ENCODE measurements around the gene PDE6H.
A peak's percentile ranks its signal among the peaks of the same experiment; 100 is the strongest.

The PDE6H gene

GRCh38 chr12:14928931-14929330 lies 43.9 kb upstream of the PDE6H start:
- TF ChIP-seq ZNF70 (CRISPR knock-in tag; IDR thresholded peaks at IDR 0.05): no peak
- TF ChIP-seq, protein P1, sequence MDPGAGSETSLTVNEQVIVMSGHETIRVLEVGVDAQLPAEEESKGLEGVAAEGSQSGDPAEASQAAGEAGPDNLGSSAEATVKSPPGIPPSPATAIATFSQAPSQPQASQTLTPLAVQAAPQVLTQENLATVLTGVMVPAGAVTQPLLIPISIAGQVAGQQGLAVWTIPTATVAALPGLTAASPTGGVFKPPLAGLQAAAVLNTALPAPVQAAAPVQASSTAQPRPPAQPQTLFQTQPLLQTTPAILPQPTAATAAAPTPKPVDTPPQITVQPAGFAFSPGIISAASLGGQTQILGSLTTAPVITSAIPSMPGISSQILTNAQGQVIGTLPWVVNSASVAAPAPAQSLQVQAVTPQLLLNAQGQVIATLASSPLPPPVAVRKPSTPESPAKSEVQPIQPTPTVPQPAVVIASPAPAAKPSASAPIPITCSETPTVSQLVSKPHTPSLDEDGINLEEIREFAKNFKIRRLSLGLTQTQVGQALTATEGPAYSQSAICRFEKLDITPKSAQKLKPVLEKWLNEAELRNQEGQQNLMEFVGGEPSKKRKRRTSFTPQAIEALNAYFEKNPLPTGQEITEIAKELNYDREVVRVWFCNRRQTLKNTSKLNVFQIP (CRISPR knock-in tag; IDR thresholded peaks at IDR 0.05; ENCODE audit: borderline replicate concordance, low read depth): no peak
- TF ChIP-seq, protein P2, sequence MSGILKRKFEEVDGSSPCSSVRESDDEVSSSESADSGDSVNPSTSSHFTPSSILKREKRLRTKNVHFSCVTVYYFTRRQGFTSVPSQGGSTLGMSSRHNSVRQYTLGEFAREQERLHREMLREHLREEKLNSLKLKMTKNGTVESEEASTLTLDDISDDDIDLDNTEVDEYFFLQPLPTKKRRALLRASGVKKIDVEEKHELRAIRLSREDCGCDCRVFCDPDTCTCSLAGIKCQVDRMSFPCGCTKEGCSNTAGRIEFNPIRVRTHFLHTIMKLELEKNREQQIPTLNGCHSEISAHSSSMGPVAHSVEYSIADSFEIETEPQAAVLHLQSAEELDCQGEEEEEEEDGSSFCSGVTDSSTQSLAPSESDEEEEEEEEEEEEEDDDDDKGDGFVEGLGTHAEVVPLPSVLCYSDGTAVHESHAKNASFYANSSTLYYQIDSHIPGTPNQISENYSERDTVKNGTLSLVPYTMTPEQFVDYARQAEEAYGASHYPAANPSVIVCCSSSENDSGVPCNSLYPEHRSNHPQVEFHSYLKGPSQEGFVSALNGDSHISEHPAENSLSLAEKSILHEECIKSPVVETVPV (CRISPR knock-in tag; IDR thresholded peaks at IDR 0.05): no peak
- TF ChIP-seq GLIS3 (CRISPR knock-in tag; IDR thresholded peaks at IDR 0.05): peak; percentile 34; the same call in 1 of the 2 replicates
- TF ChIP-seq CREB5 (CRISPR knock-in tag; IDR thresholded peaks at IDR 0.05; ENCODE audit: low read depth): peak; percentile 22; the same call in 1 of the 2 replicates
- TF ChIP-seq ISL1 (CRISPR knock-in tag; IDR thresholded peaks at IDR 0.05): peak; percentile 90
- ATAC-seq: peak; percentile 89

DNA sequence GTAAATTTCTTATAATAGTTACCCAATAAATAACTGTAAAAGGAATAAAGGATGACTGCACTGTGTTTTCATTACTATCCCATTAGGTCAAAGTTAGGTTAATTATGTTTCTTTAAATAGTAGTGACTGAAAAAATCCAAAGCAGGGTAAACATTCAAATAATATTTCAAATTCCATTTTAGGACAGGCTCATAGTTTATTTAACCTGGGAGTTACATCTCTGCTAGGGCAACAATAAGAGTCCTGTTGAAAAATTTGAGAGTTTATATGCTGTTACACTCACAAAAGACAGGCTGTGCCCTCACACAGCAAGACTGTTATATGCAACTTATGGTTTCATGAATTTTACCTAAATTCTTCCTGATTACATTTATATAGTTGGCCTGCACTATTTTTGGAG lies 42.5 kb upstream of the PDE6H start:
- peak; percentile 58 for ATAC-seq

GRCh38 chr12:14931359-14931758 lies 41.5 kb upstream of the PDE6H start:
- ATAC-seq: no peak
- TF ChIP-seq BACH2 (CRISPR knock-in tag; IDR thresholded peaks at IDR 0.05; ENCODE audit: borderline replicate concordance) (no peak), ZNF70 (CRISPR knock-in tag; IDR thresholded peaks at IDR 0.05) (no peak), ZFP30 (CRISPR knock-in tag; IDR thresholded peaks at IDR 0.05) (no peak), TOX (CRISPR knock-in tag; IDR thresholded peaks at IDR 0.05; ENCODE audit: borderline replicate concordance) (no peak), PPARA (CRISPR knock-in tag; IDR thresholded peaks at IDR 0.05; ENCODE audit: borderline replicate concordance) (no peak), TCF4 (CRISPR knock-in tag; IDR thresholded peaks at IDR 0.05; ENCODE audit: borderline replicate concordance) (no peak), ZC3H10 (CRISPR knock-in tag; IDR thresholded peaks at IDR 0.05) (no peak), GLIS3 (CRISPR knock-in tag; IDR thresholded peaks at IDR 0.05) (no peak), CSDC2 (CRISPR knock-in tag; IDR thresholded peaks at IDR 0.05) (no peak), SNAI2 (CRISPR knock-in tag; IDR thresholded peaks at IDR 0.05) (no peak), ZNF8 (CRISPR knock-in tag; IDR thresholded peaks at IDR 0.05) (no peak)
- TF ChIP-seq, protein P3, sequence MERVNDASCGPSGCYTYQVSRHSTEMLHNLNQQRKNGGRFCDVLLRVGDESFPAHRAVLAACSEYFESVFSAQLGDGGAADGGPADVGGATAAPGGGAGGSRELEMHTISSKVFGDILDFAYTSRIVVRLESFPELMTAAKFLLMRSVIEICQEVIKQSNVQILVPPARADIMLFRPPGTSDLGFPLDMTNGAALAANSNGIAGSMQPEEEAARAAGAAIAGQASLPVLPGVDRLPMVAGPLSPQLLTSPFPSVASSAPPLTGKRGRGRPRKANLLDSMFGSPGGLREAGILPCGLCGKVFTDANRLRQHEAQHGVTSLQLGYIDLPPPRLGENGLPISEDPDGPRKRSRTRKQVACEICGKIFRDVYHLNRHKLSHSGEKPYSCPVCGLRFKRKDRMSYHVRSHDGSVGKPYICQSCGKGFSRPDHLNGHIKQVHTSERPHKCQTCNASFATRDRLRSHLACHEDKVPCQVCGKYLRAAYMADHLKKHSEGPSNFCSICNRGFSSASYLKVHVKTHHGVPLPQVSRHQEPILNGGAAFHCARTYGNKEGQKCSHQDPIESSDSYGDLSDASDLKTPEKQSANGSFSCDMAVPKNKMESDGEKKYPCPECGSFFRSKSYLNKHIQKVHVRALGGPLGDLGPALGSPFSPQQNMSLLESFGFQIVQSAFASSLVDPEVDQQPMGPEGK (CRISPR knock-in tag; IDR thresholded peaks at IDR 0.05; ENCODE audit: borderline replicate concordance): no peak
- TF ChIP-seq, protein P1 (CRISPR knock-in tag; IDR thresholded peaks at IDR 0.05; ENCODE audit: borderline replicate concordance, low read depth): no peak
- TF ChIP-seq, protein P4, sequence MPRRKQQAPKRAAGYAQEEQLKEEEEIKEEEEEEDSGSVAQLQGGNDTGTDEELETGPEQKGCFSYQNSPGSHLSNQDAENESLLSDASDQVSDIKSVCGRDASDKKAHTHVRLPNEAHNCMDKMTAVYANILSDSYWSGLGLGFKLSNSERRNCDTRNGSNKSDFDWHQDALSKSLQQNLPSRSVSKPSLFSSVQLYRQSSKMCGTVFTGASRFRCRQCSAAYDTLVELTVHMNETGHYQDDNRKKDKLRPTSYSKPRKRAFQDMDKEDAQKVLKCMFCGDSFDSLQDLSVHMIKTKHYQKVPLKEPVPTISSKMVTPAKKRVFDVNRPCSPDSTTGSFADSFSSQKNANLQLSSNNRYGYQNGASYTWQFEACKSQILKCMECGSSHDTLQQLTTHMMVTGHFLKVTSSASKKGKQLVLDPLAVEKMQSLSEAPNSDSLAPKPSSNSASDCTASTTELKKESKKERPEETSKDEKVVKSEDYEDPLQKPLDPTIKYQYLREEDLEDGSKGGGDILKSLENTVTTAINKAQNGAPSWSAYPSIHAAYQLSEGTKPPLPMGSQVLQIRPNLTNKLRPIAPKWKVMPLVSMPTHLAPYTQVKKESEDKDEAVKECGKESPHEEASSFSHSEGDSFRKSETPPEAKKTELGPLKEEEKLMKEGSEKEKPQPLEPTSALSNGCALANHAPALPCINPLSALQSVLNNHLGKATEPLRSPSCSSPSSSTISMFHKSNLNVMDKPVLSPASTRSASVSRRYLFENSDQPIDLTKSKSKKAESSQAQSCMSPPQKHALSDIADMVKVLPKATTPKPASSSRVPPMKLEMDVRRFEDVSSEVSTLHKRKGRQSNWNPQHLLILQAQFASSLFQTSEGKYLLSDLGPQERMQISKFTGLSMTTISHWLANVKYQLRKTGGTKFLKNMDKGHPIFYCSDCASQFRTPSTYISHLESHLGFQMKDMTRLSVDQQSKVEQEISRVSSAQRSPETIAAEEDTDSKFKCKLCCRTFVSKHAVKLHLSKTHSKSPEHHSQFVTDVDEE (CRISPR knock-in tag; IDR thresholded peaks at IDR 0.05): no peak
- TF ChIP-seq, protein P2 (CRISPR knock-in tag; IDR thresholded peaks at IDR 0.05): no peak

More for the DNA sequence above, 42.5 kb upstream of the PDE6H start:
- peak; percentile 78 for TF ChIP-seq CREB5 (CRISPR knock-in tag; IDR thresholded peaks at IDR 0.05; ENCODE audit: low read depth)
- TF ChIP-seq, protein P2 (CRISPR knock-in tag; IDR thresholded peaks at IDR 0.05): no peak
- 0 out of 2 replicates have a peak, but pooled peaks have one; percentile 28 for TF ChIP-seq SNAI2 (CRISPR knock-in tag; IDR thresholded peaks at IDR 0.05)
- TF ChIP-seq ISL1 (CRISPR knock-in tag; IDR thresholded peaks at IDR 0.05): peak; percentile 95
